Chondrocyte (in vitro differentiated cells): Measurements from ENCODE around the gene MARCO. TPM values are rescaled to one million over a fixed set of nuclear protein-coding genes. Genes with fewer than 3 reads are reported as not detected.
"Not testable (repeated sequence)": the region's sequence is repeated elsewhere in the genome, so short reads cannot be mapped to it uniquely, and the experiment has no call there.

Experiments used
- DNase-seq: peaks from one replicate; pipeline ENCODE4 v3.0.0; 2021; ENCODE audit warnings: mixed read lengths, low spot score
- H3K27ac Mint-ChIP-seq: one replicate; pipeline ENCODE4 v1.8.0; 2021; ENCODE audit warnings: mild to moderate bottlenecking, moderate library complexity, mixed read lengths; ENCODE audit not compliant: unreplicated experiment
- H3K27me3 Mint-ChIP-seq: 2 replicates; pipeline ENCODE4 v1.8.0; 2021; ENCODE audit warnings: low read depth, mixed read lengths
- H3K36me3 Mint-ChIP-seq: 2 replicates; pipeline ENCODE4 v1.8.0; 2021; ENCODE audit warnings: low read depth, mixed read lengths
- H3K4me1 Mint-ChIP-seq: 2 replicates; pipeline ENCODE4 v1.8.0; 2021; ENCODE audit warnings: low read depth, mild to moderate bottlenecking, mixed read lengths
- H3K4me3 Mint-ChIP-seq: one replicate; pipeline ENCODE4 v1.8.0; 2021; ENCODE audit warnings: mild to moderate bottlenecking, moderate library complexity, mixed read lengths; ENCODE audit not compliant: unreplicated experiment
- H3K9me3 Mint-ChIP-seq: 2 replicates; pipeline ENCODE4 v1.8.0; 2021; ENCODE audit warnings: low read depth, mixed read lengths
- total RNA-seq: library from RNA; stranded (reverse); gene quantifications from 3 replicates; pipeline ENCODE4 v1.2.1, GENCODE V29; 2021
- TF ChIP-seq, protein P1 (sequence below): fragments of 200-600 bp; sonication (generic); IDR thresholded peaks from 2 replicates; pipeline ENCODE4 v1.5.0; 2021; ENCODE audit warnings: antibody characterized with exemption, mild to moderate bottlenecking, moderate library complexity

Gene MARCO
- total RNA-seq, 1 donor from 2014 or later: not detected

DNA sequence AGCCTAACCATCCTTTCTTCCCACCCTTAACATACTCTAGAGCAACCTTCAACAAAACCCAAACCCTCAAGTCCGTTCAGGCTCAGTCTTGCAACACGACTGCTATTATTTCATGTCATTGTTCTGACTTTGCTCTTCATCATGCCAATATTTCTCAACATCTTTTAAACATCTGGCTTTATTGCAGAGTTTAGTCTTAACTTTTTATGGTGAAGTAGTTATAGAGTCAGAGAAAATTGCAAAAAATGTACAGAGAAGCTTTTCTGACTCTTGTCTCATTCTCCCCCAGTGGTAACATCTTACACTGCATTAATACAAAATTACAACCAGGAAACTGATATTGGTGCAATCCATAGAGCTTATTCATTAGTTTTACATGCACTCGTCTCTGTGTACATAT lies 3.9 kb downstream of the MARCO start:
- Mint-ChIP-seq H3K27ac (no peak overlapping the region), H3K27me3 (peaks cover 12% of the 10 kb centered on the region), H3K9me3 (no peaks in the 10 kb centered on the region), H3K4me3 (no peak overlapping the region), H3K4me1 (no peaks in the 10 kb centered on the region), H3K36me3 (no peaks in the 10 kb centered on the region)
- DNase-seq: no peak
- TF ChIP-seq, protein P1, sequence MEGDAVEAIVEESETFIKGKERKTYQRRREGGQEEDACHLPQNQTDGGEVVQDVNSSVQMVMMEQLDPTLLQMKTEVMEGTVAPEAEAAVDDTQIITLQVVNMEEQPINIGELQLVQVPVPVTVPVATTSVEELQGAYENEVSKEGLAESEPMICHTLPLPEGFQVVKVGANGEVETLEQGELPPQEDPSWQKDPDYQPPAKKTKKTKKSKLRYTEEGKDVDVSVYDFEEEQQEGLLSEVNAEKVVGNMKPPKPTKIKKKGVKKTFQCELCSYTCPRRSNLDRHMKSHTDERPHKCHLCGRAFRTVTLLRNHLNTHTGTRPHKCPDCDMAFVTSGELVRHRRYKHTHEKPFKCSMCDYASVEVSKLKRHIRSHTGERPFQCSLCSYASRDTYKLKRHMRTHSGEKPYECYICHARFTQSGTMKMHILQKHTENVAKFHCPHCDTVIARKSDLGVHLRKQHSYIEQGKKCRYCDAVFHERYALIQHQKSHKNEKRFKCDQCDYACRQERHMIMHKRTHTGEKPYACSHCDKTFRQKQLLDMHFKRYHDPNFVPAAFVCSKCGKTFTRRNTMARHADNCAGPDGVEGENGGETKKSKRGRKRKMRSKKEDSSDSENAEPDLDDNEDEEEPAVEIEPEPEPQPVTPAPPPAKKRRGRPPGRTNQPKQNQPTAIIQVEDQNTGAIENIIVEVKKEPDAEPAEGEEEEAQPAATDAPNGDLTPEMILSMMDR: no peak

DNA sequence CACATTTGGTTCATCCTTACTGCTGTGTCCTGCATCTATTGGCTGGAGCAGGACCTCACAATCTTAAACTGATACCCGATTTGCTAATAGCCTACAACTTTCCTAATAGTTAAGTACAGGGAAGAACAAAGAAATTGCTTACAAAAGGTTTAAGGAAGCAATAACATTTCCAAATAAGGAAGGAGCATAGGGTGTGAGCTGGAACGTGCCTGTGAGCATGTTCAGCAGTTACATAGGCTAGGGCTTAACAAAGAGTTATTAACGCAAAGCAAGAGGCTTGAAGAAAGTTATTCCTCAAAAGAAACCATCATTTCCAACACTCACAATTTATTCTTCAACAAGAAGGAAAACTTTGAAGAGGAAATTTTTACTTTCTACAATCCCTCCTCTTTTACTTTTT lies 6.3 kb downstream of the MARCO start:
- DNase-seq, H3K36me3 Mint-ChIP-seq, H3K27ac Mint-ChIP-seq, H3K27me3 Mint-ChIP-seq, H3K9me3 Mint-ChIP-seq, H3K4me1 Mint-ChIP-seq, H3K4me3 Mint-ChIP-seq: not testable (repeated sequence)

DNA sequence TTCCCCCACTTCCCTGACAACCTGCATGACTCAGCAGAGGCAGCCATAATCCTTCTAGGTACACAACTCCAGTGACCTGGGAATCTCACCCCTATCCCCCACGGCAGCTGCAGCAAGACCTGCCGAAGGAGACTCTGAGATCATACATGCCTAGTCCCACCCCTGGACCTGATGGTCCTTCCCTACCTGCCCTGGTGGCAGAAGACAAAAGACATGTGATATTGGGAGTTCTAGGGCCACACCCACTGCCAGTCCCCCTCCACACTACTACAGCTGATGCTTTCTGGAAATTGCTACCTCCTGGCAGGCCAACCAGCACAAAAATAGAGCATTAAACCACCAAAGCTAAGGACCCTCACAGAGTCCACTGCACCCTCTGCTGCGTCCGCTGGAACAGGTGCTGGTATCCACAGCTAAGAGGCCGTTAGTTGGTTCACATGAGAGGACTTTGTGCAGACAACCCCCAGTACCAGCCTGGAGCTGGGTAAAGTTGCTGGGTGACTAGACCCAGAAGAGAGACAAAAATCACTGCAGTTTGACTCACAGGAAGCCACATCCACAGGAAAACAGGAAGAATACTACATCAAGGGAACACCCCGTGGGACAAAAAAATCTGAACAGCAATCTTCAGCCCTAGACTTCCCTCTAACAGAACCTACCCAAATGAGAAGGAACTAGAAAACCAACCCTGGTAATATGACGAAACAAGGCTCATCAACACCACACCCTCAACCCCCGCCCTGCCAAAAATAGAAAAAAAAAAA lies 12.5 kb downstream of the MARCO start:
- TF ChIP-seq, protein P1: no peak
- Mint-ChIP-seq H3K36me3 (peaks cover 2% of the 10 kb centered on the region), H3K27me3 (peaks cover 3% of the 10 kb centered on the region), H3K4me1 (no peaks in the 10 kb centered on the region), H3K4me3 (no peak overlapping the region), H3K9me3 (peaks cover 36% of the 10 kb centered on the region), H3K27ac (no peak overlapping the region)
- no peak for DNase-seq

DNA sequence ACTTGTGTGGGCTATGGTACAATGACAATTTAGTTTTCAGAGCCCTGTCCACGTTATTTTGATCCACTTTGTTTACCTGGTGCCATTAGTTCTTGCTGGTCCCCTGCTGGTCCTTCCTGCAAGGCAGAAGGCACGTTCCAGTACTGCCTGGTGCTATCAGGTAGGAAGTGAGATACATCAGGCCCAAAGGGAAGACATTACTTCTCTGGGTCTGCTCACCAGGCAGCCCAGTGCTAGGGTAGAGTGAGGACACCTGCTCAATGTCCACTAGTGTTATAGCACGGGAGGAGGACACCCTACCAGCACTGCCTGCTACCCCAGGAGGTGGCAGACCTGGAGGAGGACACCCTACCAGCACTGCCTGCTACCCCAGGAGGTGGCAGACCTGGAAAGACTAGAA lies 23.7 kb downstream of the MARCO start:
- Mint-ChIP-seq H3K4me1 (no peaks in the 10 kb centered on the region), H3K27ac (no peak overlapping the region), H3K4me3 (no peak overlapping the region), H3K9me3 (peaks cover 3% of the 10 kb centered on the region), H3K27me3 (peaks cover 14% of the 10 kb centered on the region), H3K36me3 (no peaks in the 10 kb centered on the region)
- TF ChIP-seq, protein P1: no peak
- DNase-seq: no peak

DNA sequence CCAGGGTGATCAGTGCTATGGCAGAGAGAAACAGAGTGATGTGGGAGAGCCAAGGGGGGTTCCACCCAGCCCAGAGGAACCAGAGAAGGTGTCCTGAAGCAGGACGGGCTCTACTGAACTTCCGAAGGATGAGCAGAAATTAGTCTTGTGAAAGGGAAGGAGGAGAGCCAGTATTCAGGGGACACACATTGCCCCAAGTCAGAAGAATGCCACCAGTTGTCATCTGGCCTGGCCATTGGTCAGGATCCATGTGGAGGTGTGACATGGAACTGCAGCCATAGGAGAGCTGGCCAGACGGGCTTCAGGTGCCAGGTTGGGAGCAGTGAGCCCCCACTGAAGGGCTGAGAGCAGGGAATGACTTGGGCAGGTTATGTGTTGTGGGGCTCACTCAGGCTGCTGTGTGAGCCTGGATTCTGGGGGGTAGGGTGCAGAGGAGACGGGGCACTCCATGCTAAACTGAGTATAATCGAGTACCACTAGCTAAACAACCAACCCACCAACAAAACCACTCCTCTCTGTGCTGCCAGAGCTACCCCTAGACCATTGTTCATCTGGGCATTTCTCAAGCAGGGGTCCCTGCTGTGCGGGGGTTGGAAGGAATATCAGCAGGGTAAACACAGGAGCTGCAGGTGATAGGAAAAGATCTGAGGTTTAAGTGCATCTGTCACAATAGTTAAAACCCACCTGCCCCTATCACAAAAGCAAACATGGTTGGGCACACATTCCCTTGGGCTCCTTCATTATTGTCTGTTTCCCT lies 25.3 kb downstream of the MARCO start:
- Mint-ChIP-seq H3K36me3 (no peaks in the 10 kb centered on the region), H3K27ac (no peak overlapping the region), H3K9me3 (no peaks in the 10 kb centered on the region), H3K4me1 (no peaks in the 10 kb centered on the region), H3K4me3 (no peak overlapping the region), H3K27me3 (peaks cover 15% of the 10 kb centered on the region)
- no peak for DNase-seq
- TF ChIP-seq, protein P1: no peak
